Stimulated activated CD4-positive, alpha-beta T cell treated with anti-CD3 and anti-CD28 coated beads, TNF-alpha, amount 100 ng/mL, for 48 hours (primary cell): ENCODE measurements around the gene CAMK4.

Experiments
- DNase-seq, 3 donors: peaks; one replicate each; pipeline ENCODE4 v3.0.0-alpha.2; 2020; ENCODE audit warnings: low read depth in 3 of 3

Gene CAMK4

GRCh38 chr5:111532886-111533582 lies 308.9 kb downstream of the CAMK4 start:
- no peak for DNase-seq

GRCh38 chr5:111535879-111536549 lies 311.8 kb downstream of the CAMK4 start:
- DNase-seq, result no peak

- DNase-seq, result no peak
These were observed 313.2 kb downstream of the CAMK4 start for GRCh38 chr5:111537141-111538024.
